HG03066 (cell line): Measurements from ENCODE around the gene PSMD3.
"Not testable (repeated sequence)": the region's sequence is repeated elsewhere in the genome, so short reads cannot be mapped to it uniquely, and the experiment has no call there.

ENCODE experiments used
- ATAC-seq: cut with Tn5 transposase; IDR thresholded peaks from one replicate; pipeline ENCODE4 v1.9.1; 2021; ENCODE audit warnings: low read depth; ENCODE audit not compliant: unreplicated experiment

PSMD3 gene

GRCh38 chr17:39980351-39981206 is at the start of gene PSMD3:
TSS of gene PSMD3 (plus strand) at chr17:39980807. CDS start at chr17:39980971, 164 bp downstream.
- peak; percentile 91 for ATAC-seq

DNA sequence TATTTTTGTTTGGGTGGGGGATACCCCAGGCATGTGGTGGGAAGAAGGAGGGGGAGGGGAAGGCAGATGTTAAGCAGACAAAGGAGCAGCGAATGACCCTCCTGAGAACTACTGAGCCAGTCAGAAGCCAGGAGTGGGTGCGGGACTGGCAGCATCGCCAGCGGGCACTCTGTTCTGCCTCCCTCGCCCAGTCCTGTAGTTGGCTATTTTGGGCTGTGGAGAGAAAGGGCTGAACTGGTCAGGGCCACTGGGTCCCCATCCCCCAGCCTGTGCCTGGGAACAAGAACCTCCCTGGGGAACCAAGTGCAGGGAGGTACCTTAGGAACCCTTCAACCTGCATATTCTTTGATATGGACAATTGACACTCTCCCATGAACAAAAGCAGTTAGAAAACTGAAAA is 46.7 kb upstream of the PSMD3 start:
- no peak for ATAC-seq

GRCh38 chr17:39934324-39934723 is 46.3 kb upstream of the PSMD3 start:
- no peak for ATAC-seq

GRCh38 chr17:39935909-39936308 is 44.7 kb upstream of the PSMD3 start:
- ATAC-seq: no peak

DNA sequence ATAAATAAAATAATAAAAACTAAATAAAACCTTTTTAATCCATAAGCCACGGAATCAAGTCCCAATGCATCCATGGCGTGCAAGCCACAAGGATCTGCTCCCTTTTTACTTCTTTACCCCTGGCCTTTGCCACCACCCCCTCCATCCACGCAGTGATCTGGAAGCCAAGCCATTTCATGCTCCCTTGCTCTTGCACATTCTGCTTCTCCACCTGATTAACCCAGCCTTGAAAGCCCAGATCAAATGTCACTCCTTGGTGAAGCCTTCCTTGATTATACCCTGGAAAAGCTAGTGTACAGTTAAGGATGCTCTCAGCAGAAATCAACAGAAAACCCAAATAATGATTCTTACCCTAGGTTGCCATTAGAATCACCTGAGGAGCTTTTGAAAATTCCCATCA is 43.2 kb upstream of the PSMD3 start:
- ATAC-seq: no peak

GRCh38 chr17:39938140-39938869 is 42.3 kb upstream of the PSMD3 start:
- ATAC-seq: no peak

GRCh38 chr17:39939106-39939505 is 41.5 kb upstream of the PSMD3 start:
- ATAC-seq: no peak

DNA sequence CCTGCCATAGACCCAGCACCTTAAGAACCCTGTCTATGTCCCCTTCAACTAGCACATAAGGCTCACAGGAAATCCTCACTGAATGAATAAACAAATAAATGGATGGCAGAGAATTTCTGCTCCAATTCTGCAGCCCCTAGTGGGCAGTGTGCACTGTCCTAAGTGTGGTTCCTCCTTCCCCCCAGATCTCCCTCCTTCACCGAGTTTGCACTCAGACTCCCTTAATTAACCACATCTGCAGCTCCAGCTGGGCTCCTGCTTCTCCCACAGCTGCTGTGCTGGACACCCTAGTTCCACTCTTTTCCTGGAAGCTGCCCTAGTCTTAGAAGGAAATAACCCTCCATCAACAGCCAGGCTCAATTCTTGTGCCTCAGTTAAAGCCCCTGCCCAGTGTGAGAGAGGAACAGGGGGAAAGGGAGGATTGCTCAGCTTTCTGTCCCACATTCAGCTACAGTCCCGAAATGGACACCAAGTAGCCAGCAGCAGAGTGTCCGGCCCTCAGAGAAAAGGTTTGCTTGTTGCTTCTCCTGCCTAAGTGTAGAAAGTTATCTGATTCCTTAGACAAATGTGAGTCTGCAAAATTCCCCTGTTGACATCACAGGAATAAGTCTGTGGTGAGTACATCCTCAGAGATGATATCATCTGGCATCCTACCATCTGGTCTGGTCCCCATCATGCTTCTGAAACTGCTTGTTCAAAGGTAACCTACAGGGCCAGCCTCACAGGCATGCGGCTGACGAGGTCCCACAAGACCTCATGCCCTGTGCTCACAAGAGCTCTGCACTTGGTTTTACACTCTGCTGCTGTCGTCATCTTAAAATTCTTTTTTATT is 40.8 kb upstream of the PSMD3 start:
- ATAC-seq: no peak

- ATAC-seq: no peak
Measured at GRCh38 chr17:39943702-39944392, 36.8 kb upstream of the PSMD3 start.

DNA sequence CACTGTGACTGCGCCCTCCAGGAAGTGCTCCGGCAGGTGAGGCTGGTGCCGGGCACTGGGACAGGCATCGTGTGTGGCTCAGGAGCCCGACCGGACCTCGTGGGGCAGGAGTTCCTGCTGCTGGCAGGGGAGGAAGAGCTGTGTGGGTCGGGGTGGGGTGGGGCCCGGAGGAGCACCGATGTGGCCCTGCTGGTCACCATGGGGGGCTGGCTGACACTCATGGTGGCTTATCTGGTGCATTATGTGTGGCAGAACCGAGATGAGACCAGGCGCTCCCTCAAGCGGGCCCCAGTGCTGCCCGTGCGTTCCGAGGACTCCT is 36.3 kb upstream of the PSMD3 start:
- no peak for ATAC-seq

DNA sequence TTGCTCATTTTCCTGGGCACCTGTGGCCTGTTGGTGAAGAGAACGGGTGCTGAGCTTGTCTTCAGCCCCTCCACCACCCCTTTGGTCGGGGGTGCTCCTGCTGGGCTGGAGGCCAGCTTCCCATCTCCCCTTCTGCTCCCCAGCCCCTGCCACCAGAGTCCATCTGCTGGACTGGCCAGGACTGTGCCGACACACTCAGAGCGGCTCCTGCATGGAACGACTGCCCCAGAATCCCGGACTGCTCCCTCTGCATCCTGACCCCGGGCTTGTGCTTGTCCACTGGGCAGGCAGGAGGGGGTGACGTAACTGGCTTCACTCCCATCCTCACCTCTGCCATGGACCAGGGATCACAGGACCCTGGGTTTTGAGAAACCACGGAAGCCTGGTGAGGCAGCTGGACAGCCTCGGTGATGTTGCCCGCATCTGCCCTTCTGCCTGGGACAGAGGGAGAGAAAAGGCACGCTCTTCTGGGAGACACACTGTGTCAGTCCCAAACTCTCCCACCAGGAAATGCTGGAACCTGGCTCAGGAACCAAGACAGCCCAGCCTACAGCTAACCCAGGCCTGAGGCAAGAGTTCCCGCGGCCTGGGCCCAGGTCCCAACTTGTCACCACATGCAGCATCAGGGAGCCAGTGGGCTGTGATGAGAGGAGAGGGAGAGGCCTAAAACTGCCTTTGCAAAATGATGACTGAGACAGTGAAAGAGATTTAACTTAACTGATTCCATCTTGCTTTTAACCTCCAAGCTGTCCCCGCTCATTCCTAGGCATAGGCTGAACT is 33.9 kb upstream of the PSMD3 start:
- ATAC-seq: no peak

DNA sequence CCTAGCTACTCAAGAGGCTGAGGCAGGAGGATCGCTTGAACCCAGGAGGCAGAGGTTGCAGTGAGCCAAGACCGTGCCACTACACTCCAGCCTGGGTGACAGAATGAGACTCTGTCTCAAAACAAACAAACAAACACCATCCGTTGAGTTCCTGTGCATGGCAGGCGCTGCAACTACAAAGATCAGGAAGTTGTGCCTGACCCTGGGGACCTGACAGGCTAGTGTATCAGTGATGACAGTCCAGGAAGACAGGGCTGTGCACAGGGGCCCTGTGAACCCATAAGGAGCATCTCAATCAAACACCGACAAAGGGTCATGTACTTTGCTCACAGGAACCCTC is 32.1 kb upstream of the PSMD3 start:
- ATAC-seq: not testable (repeated sequence)

DNA sequence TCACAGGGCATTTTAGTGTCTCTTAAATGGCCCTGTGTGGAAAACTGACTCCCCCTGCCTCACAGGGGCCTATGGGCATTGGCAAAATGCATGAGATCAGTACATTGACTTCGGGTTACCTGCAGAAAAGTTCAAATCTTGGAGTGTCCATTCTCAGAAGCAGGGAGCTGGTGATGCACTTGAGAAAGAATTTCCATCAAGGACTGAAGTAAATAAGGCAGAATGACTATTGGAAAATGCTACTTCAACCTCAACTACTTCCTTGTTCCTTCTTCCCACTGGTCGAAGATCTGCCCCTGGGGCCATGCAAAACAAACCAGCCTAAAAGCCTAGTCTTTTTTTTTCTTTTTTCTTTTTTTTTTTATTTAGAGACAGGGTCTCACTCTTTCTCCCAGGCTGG is 31.6 kb upstream of the PSMD3 start:
- no peak for ATAC-seq

- no peak for ATAC-seq
Measured at GRCh38 chr17:39950871-39951348, 29.7 kb upstream of the PSMD3 start.

GRCh38 chr17:39951924-39952679 is 28.5 kb upstream of the PSMD3 start:
- no peak for ATAC-seq

- peak; percentile 70 for ATAC-seq
Measured at GRCh38 chr17:39952680-39953470, 27.7 kb upstream of the PSMD3 start.

- ATAC-seq: no peak
Measured at GRCh38 chr17:39953471-39953888, 27.1 kb upstream of the PSMD3 start.

DNA sequence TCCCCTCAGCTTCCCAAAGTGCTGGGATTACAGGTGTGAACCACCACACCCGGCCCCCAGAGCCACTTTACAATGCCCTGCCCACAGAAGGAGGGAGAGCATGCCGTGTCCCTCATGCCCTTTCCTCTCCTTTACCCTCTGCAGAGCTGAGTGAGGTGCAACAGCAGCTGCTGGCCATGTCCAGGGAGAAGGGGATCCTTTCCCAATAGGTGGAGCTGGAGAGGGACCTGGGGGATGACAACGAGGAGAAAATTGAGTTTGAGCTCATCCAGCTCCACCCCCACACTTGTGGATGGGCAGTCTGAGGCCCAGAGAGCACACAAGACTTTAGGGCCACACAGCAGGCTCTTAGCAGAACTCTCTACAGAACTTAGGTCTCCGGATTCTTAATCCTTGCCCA is 25.7 kb upstream of the PSMD3 start:
- ATAC-seq: no peak
